MM.1S (cell line): ENCODE data around the gene DCST1.

Experiments used
- DNase-seq: peaks from one replicate; pipeline ENCODE4 v3.0.0-alpha.2; 2015
- H2AFZ ChIP-seq: fragments of 300-600 bp; sonication (generic); 2 replicates; pipeline ENCODE4 v1.6.0; 2016; ENCODE audit warnings: antibody characterized with exemption, low read length
- H3F3A ChIP-seq: fragments of 300-600 bp; sonication (generic); 2 replicates; pipeline ENCODE4 v1.6.1; 2016; ENCODE audit warnings: mild to moderate bottlenecking, antibody characterized with exemption, low read length, moderate library complexity, mixed read lengths; ENCODE audit not compliant: insufficient read depth
- H3K27ac ChIP-seq: fragments of 300-600 bp; sonication (generic); 2 replicates; pipeline ENCODE4 v1.5.1; 2016; ENCODE audit warnings: mild to moderate bottlenecking, low read length
- H3K27me3 ChIP-seq: fragments of 300-600 bp; sonication (generic); replicated peaks from 2 replicates; pipeline ENCODE4 v1.6.0; 2016; ENCODE audit warnings: low read length; ENCODE audit not compliant: insufficient read depth
- H3K36me3 ChIP-seq: fragments of 300-600 bp; sonication (generic); replicated peaks from 2 replicates; pipeline ENCODE4 v1.6.1; 2016; ENCODE audit warnings: mild to moderate bottlenecking, low read length, mixed read lengths; ENCODE audit not compliant: insufficient read depth
- H3K4me1 ChIP-seq: fragments of 300-600 bp; sonication (generic); 2 replicates; pipeline ENCODE4 v1.6.1; 2016; ENCODE audit warnings: low read length, mixed read lengths
- H3K4me2 ChIP-seq: fragments of 300-600 bp; sonication (generic); 2 replicates; pipeline ENCODE4 v1.6.0; 2016; ENCODE audit warnings: low read depth, low read length
- H3K4me3 ChIP-seq: fragments of 300-600 bp; sonication (generic); 2 replicates; pipeline ENCODE4 v1.5.1; 2016; ENCODE audit warnings: low read length, mixed read lengths
- H3K79me2 ChIP-seq: fragments of 300-600 bp; sonication (generic); 2 replicates; pipeline ENCODE4 v1.6.1; 2016; ENCODE audit warnings: mixed run types, low read length, mixed read lengths
- H3K9ac ChIP-seq: fragments of 300-600 bp; sonication (generic); 2 replicates; pipeline ENCODE4 v1.6.1; 2016; ENCODE audit warnings: low read length, mixed read lengths
- H3K9me2 ChIP-seq: fragments of 300-600 bp; sonication (generic); replicated peaks from 2 replicates; pipeline ENCODE4 v1.6.1; 2016; ENCODE audit warnings: mild to moderate bottlenecking, low read length, mixed read lengths; ENCODE audit not compliant: insufficient read depth
- H3K9me3 ChIP-seq: fragments of 300-600 bp; sonication (generic); replicated peaks from 2 replicates; pipeline ENCODE4 v1.6.1; 2016; ENCODE audit warnings: mild to moderate bottlenecking, low read length, mixed read lengths; ENCODE audit not compliant: insufficient read depth
- H4K20me1 ChIP-seq: fragments of 300-600 bp; sonication (generic); 2 replicates; pipeline ENCODE4 v1.6.1; 2016; ENCODE audit warnings: mild to moderate bottlenecking, low read length, moderate library complexity, mixed read lengths; ENCODE audit not compliant: insufficient read depth
- EZH2 ChIP-seq: fragments of 300-600 bp; sonication (generic); optimal IDR thresholded peaks from 2 replicates; pipeline ENCODE3; 2017; ENCODE audit warnings: low read depth, mild to moderate bottlenecking, antibody characterized with exemption, low read length, mixed read lengths
- EZH2phosphoT487 ChIP-seq: fragments of 300-600 bp; sonication (generic); IDR thresholded peaks from 2 replicates; pipeline ENCODE4 v1.6.1; 2018; ENCODE audit warnings: antibody characterized with exemption, low read length
- TF ChIP-seq, protein P1 (sequence below): fragments of 300-600 bp; sonication (generic); IDR thresholded peaks from 2 replicates; pipeline ENCODE4 v1.5.1; 2016; ENCODE audit warnings: antibody characterized with exemption, low read length, mixed read lengths

Gene DCST1

DNA sequence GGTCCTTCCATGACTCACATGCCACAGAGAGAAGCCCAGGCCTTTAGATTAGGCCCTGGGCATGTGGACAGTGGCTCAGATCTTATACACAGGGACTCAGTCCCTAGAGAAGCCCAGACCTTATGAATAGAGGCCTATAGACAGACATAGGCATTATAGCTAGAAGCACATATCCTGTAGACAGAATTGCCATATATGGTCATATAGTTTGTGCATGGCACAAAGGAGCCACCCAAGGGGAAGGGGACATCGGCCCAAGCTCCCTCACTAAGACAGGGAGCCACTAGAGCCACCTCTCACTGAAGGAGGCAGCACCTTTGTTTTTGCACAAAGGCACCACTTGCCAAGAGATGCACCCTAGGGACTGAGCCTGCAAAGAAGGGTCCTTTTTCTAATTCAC is 42.7 kb downstream of the DCST1 start:
- Histone ChIP-seq H3K9me2 (no peaks in the 10 kb centered on the region), H3K4me3 (no peak overlapping the region), H3K9ac (no peak overlapping the region), H3K27ac (no peak overlapping the region), H3K36me3 (no peaks in the 10 kb centered on the region), H3K9me3 (no peaks in the 10 kb centered on the region), H3K79me2 (no peaks in the 10 kb centered on the region), H3K4me1 (peaks cover 57% of the 10 kb centered on the region), H4K20me1 (no peaks in the 10 kb centered on the region), H2AFZ (no peak overlapping the region), H3K4me2 (no peak overlapping the region), H3F3A (peaks cover 19% of the 10 kb centered on the region), H3K27me3 (peaks cover 26% of the 10 kb centered on the region)
- TF ChIP-seq EZH2 = no peak
- no peak for DNase-seq

DNA sequence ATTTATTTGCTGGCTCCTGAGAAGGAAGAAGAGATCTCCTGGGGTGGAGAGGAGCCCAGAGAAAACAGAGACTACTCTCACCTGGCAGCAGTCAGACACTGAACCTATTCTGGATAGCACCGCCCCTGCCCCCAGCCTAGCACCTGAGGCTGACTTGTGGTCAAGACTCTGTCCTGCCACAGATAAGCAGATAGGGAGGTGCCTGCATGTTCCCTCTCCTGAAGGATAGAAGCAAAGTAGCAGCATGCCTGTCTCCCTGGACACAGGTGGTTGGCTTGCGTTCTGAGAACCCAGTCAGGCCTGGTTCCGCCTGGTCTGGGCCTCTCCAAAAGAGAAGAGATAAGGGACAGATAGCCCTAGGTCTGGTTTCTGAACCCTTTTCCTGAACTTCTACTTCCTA is 43.7 kb downstream of the DCST1 start:
- Histone ChIP-seq H3F3A (peaks cover 21% of the 10 kb centered on the region), H3K27ac (no peak overlapping the region), H2AFZ (no peak overlapping the region), H3K27me3 (peaks cover 36% of the 10 kb centered on the region), H3K79me2 (no peaks in the 10 kb centered on the region), H3K4me2 (peak overlapping the region; percentile 36), H3K4me3 (no peak overlapping the region), H3K9ac (no peak overlapping the region), H3K9me3 (no peaks in the 10 kb centered on the region), H3K9me2 (no peaks in the 10 kb centered on the region), H3K4me1 (peaks cover 61% of the 10 kb centered on the region), H3K36me3 (no peaks in the 10 kb centered on the region), H4K20me1 (no peaks in the 10 kb centered on the region)
- DNase-seq = peak; percentile 84
- TF ChIP-seq EZH2phosphoT487 = no peak
- no peak for TF ChIP-seq EZH2
- TF ChIP-seq, protein P1, sequence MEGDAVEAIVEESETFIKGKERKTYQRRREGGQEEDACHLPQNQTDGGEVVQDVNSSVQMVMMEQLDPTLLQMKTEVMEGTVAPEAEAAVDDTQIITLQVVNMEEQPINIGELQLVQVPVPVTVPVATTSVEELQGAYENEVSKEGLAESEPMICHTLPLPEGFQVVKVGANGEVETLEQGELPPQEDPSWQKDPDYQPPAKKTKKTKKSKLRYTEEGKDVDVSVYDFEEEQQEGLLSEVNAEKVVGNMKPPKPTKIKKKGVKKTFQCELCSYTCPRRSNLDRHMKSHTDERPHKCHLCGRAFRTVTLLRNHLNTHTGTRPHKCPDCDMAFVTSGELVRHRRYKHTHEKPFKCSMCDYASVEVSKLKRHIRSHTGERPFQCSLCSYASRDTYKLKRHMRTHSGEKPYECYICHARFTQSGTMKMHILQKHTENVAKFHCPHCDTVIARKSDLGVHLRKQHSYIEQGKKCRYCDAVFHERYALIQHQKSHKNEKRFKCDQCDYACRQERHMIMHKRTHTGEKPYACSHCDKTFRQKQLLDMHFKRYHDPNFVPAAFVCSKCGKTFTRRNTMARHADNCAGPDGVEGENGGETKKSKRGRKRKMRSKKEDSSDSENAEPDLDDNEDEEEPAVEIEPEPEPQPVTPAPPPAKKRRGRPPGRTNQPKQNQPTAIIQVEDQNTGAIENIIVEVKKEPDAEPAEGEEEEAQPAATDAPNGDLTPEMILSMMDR = no peak

DNA sequence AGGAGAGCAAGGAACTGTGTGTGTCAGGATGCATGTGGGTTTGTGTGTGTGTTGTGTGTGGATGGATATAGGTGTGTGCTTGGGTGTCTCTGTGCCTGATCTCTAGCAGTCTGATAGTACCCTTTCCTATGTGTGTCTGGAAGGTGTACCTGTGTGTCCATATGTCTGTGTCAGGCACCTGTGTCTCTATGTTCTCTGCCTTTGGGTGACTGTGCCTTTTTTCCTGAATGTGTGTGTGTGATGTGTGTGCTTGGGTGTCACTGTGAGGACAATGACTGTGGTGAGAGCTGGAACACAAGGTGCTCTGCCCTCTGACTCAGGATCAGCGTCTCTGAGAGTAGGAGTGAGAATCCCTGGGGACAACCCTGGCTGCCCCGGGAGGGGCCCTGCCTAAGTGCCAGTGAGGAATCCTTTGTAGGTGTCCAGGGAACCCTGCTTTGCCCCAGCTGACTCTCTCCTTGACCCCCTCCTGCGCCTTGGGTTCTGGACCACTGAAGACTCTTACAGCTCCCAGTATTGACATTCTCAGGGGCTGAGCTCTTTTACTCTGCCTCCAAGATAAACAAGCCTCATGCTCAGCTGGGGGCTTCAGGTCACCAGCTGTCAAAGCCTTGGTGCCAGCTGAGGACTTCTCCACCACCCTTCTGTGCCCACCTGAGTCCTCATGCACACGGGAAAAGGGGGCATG is 44.3 kb downstream of the DCST1 start:
- Histone ChIP-seq H3K36me3 (no peaks in the 10 kb centered on the region), H3F3A (peaks cover 21% of the 10 kb centered on the region), H2AFZ (no peak overlapping the region), H4K20me1 (no peaks in the 10 kb centered on the region), H3K27me3 (peaks cover 41% of the 10 kb centered on the region), H3K9me2 (no peaks in the 10 kb centered on the region), H3K4me3 (no peak overlapping the region), H3K9ac (no peak overlapping the region), H3K4me1 (peaks cover 61% of the 10 kb centered on the region), H3K9me3 (no peaks in the 10 kb centered on the region), H3K27ac (no peak overlapping the region), H3K4me2 (peak overlapping the region; percentile 89), H3K79me2 (no peaks in the 10 kb centered on the region)
- no peak for DNase-seq
- TF ChIP-seq EZH2 (no peak), EZH2phosphoT487 (no peak)
- TF ChIP-seq, protein P1 = no peak
